Aorta (tissue), 5 donors: ENCODE measurements around the gene DNAJB8. TPM values are rescaled to one million over a fixed set of nuclear protein-coding genes. Genes with fewer than 3 reads are reported as not detected.

Experiments used
- ATAC-seq: fragments of 200-7000 bp; cut with Tn5 transposase; one replicate; pipeline ENCODE4 v1.9.1; 2022; ENCODE audit warnings: moderate library complexity; ENCODE audit not compliant: low FRiP score
- DNase-seq, 2 donors: peaks; one replicate each; pipeline ENCODE4 v3.0.0-alpha.2; 2020
- H3K27ac ChIP-seq, 2 donors: one replicate each; pipeline ENCODE4 v1.5.1; 2013; ENCODE audit warnings: low read length in 2 of 2, mild to moderate bottlenecking in 2 of 2, moderate library complexity in 2 of 2, control low read depth in 1 of 2, inconsistent platforms in 1 of 2, low read depth in 1 of 2
- H3K27me3 ChIP-seq, 2 donors: one replicate each; pipeline ENCODE4 v1.6.1; 2013; ENCODE audit warnings: control low read depth in 1 of 2, low read length in 1 of 2, mild to moderate bottlenecking in 1 of 2, moderate library complexity in 1 of 2; ENCODE audit not compliant: insufficient read depth in 2 of 2, control insufficient read depth in 1 of 2
- H3K36me3 ChIP-seq, 2 donors: one replicate each; pipeline ENCODE4 v1.6.1; 2013; ENCODE audit warnings: control low read depth in 1 of 2, low read length in 1 of 2, mild to moderate bottlenecking in 1 of 2; ENCODE audit not compliant: insufficient read depth in 2 of 2, control insufficient read depth in 1 of 2
- H3K4me1 ChIP-seq, 2 donors: one replicate each; pipeline ENCODE4 v1.6.1; 2013; ENCODE audit warnings: low read length in 2 of 2, control low read depth in 1 of 2, mild to moderate bottlenecking in 1 of 2, moderate library complexity in 1 of 2; ENCODE audit not compliant: insufficient read depth in 2 of 2, control insufficient read depth in 1 of 2
- H3K4me3 ChIP-seq, 2 donors: one replicate each; pipeline ENCODE4 v1.5.1; 2013; ENCODE audit warnings: low read length in 2 of 2, control low read depth in 1 of 2, mild to moderate bottlenecking in 1 of 2
- H3K9me3 ChIP-seq: one replicate; pipeline ENCODE4 v1.6.1; 2013; ENCODE audit warnings: mild to moderate bottlenecking, low read length; ENCODE audit not compliant: control insufficient read depth
- WGBS, 2 donors: extraction: QIAGEN DNeasy Blood & Tissue Kit; methylation state at CpG; one replicate each; pipeline ENCODE4 v1.1.7; 2013; 5-methylcytosine and 5-hydroxymethylcytosine counted together
- intact Hi-C, 2 donors: fragments of 100-400 bp; cut with DNase I; formaldehyde crosslinking; loops; one replicate each; pipeline versions ENCODE4 v1.14.2 to v1.15.0; 2022
- polyA plus RNA-seq, 2 donors: library from polyadenylated mRNA; stranded (reverse); fragments of 200-250 nt; gene quantifications; one replicate each; pipeline ENCODE4 v1.2.3, GENCODE V29; 2013
- total RNA-seq, 2 donors: library from RNA; stranded (reverse); fragmentation: NEBNext Ultra II Directional; extraction: Animal tissue kit (Norgen Biotek cat#: 25700); gene quantifications; one replicate each; pipeline ENCODE4 v1.2.1, GENCODE V29; 2021
- donor health status: healthy with polysubstance abuse.
- donor health status: Bipolar disorder and iron deficiency.
- donor health status: DM: no; HTN: no; CAD: no.
- donor health status: DM: no; HTN: no; CAD: no.
- donor health status: DM: yes; HTN: yes; CAD: no.

Gene DNAJB8
- total and polyA plus RNA-seq, 4 donors = not detected

GRCh38 chr3:128457937-128458336 is 8.8 kb downstream of the DNAJB8 start:
- ATAC-seq = no peak
- H3K27ac ChIP-seq = no peak overlapping the region
- WGBS, 2 donors = 93 to 94% methylated on average over 12 of the region's 12 CpGs
- no peaks in the 10 kb centered on the region for H3K9me3 ChIP-seq
- H3K27me3 ChIP-seq = no peaks in the 10 kb centered on the region
- no peaks in the 10 kb centered on the region for H3K4me1 ChIP-seq
- no peak overlapping the region for H3K4me3 ChIP-seq
- H3K36me3 ChIP-seq = no peaks in the 10 kb centered on the region
- DNase-seq = no peak
- intact Hi-C loops = no loop called here

GRCh38 chr3:128456776-128457715 is 9.6 kb downstream of the DNAJB8 start:
- 46 to 60% methylated on average over 23 to 27 of the region's 27 CpGs for WGBS, 2 donors
- ATAC-seq (no peak), DNase-seq (no peak)
- Histone ChIP-seq H3K4me3 (no peak overlapping the region), H3K36me3 (no peaks in the 10 kb centered on the region), H3K4me1 (no peaks in the 10 kb centered on the region), H3K27me3 (no peaks in the 10 kb centered on the region), H3K9me3 (no peaks in the 10 kb centered on the region), H3K27ac (no peak overlapping the region)
- intact Hi-C loops = no loop called here

GRCh38 chr3:128455786-128456748 is 10.6 kb downstream of the DNAJB8 start:
- no peak overlapping the region for H3K27ac ChIP-seq
- no peaks in the 10 kb centered on the region for H3K27me3 ChIP-seq
- intact Hi-C loops = no loop called here
- no peak for ATAC-seq
- H3K4me1 ChIP-seq = no peaks in the 10 kb centered on the region
- no peaks in the 10 kb centered on the region for H3K36me3 ChIP-seq
- H3K4me3 ChIP-seq = no peak overlapping the region
- no peaks in the 10 kb centered on the region for H3K9me3 ChIP-seq
- WGBS, 2 donors = 60 to 64% methylated on average over 14 to 16 of the region's 16 CpGs
- DNase-seq = no peak

GRCh38 chr3:128455116-128455515 is 11.6 kb downstream of the DNAJB8 start:
- Histone ChIP-seq H3K27me3 (no peaks in the 10 kb centered on the region), H3K9me3 (no peaks in the 10 kb centered on the region), H3K4me3 (no peak overlapping the region), H3K36me3 (no peaks in the 10 kb centered on the region), H3K4me1 (no peaks in the 10 kb centered on the region), H3K27ac (no peak overlapping the region)
- no peak for DNase-seq
- intact Hi-C loops = no loop called here
- 81 to 84% methylated on average over 5 of the region's 5 CpGs for WGBS, 2 donors
- no peak for ATAC-seq

DNA sequence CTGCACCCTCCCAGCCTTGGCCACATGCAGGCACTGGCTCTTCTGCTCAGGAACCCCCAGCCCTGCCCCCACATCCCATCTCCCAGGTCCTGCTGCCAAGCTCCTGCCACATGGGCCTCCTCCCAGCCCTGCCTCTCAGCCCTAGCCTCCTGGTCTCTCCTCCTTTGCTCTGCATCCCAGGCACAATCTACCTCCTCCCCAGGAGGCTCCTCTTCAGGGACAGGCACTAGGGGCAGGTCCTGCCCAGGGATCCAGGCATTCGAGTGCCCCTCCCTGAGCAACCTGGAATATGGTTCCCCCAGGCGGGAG is 12.4 kb downstream of the DNAJB8 start:
- intact Hi-C loops = no loop called here
- ATAC-seq = no peak

DNA sequence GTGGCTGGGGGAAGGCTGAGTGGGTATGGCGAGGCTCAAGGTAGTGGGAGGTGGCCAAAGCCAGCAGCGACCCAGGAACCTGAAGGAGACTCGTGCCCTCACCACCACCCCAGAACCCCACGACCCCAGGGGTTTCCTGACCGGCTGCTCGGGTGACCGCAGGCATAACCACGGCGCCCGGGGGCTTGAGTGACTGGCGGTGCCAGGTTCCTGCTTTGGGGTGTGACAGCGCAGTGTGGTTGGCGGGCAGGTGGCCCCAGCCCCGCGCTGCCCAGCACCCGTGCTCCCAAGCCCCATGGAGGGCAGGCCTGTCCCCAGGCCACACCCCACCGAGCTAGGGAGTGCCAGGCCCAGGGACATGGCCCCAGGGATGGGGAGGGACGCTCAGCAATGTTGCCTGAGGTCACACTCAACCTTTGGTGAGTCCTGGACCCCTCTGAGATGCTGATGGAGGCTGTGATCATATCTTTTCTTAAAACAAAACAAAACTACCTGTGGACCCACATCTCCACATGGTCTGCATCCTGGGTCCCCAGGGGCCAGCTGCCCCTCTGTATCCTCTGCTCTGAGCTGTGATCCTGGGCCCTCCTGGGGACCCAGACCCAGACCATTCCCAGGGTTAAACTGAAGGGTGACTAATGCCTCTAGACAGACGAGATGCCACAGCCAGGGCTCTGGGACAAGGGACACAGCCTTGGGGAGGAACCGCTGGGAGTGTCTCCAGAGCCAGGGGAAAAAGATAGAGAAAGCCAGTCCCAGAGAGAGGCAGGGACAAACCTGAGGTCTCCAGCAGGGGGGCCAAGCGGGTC is 13.0 kb downstream of the DNAJB8 start:
- Histone ChIP-seq H3K36me3 (no peaks in the 10 kb centered on the region), H3K9me3 (no peaks in the 10 kb centered on the region), H3K4me3 (no peak overlapping the region), H3K27ac (no peak overlapping the region), H3K4me1 (no peaks in the 10 kb centered on the region), H3K27me3 (no peaks in the 10 kb centered on the region)
- ATAC-seq = no peak
- WGBS, 2 donors = 89% methylated on average over 21 of the region's 21 CpGs
- intact Hi-C loops = no loop called here
- DNase-seq = no peak

More for the DNA sequence above, 12.4 kb downstream of the DNAJB8 start:
- Histone ChIP-seq H3K27ac (no peak overlapping the region), H3K9me3 (no peaks in the 10 kb centered on the region), H3K4me1 (no peaks in the 10 kb centered on the region), H3K27me3 (no peaks in the 10 kb centered on the region), H3K4me3 (no peak overlapping the region), H3K36me3 (no peaks in the 10 kb centered on the region)
- DNase-seq = no peak
- 95 to 100% methylated on average over 2 of the region's 2 CpGs for WGBS, 2 donors

- 84 to 92% methylated on average over 21 of the region's 21 CpGs for WGBS, 2 donors
- Histone ChIP-seq H3K36me3 (no peaks in the 10 kb centered on the region), H3K4me1 (no peaks in the 10 kb centered on the region), H3K4me3 (no peak overlapping the region), H3K9me3 (no peaks in the 10 kb centered on the region), H3K27ac (no peak overlapping the region), H3K27me3 (no peaks in the 10 kb centered on the region)
- DNase-seq (no peak), ATAC-seq (no peak)
- intact Hi-C loops = no loop called here
These were observed 13.9 kb downstream of the DNAJB8 start for GRCh38 chr3:128452678-128453275.

GRCh38 chr3:128452120-128452519 is 14.6 kb downstream of the DNAJB8 start:
- no peak for ATAC-seq
- Histone ChIP-seq H3K4me3 (no peak overlapping the region), H3K36me3 (no peaks in the 10 kb centered on the region), H3K27ac (no peak overlapping the region), H3K9me3 (no peaks in the 10 kb centered on the region), H3K4me1 (no peaks in the 10 kb centered on the region), H3K27me3 (no peaks in the 10 kb centered on the region)
- DNase-seq = no peak
- intact Hi-C loops = no loop called here
- 89 to 93% methylated on average over 9 of the region's 9 CpGs for WGBS, 2 donors
